Adrenal gland (tissue), 5 donors: Measurements from ENCODE around the gene MACROH2A2.

Experiments used
- CTCF ChIP-seq, 6 experiments: fragments of 450-650 bp in 4 of 6; fragments of 200-600 bp in 2 of 6; sonication (generic) in 1 of 6; IDR thresholded peaks; 1 replicate in 5 of 6; 2 replicates in 1 of 6; pipeline versions ENCODE4 v1.5.1 to v1.8.0; 2016 to 2021; ENCODE audit warnings: antibody characterized with exemption in 6 of 6, mild to moderate bottlenecking in 2 of 6, moderate library complexity in 1 of 6
- POLR2A ChIP-seq, 2 donors: fragments of 450-650 bp; IDR thresholded peaks; one replicate each; pipeline ENCODE4 v1.6.1; 2017; ENCODE audit warnings: antibody characterized with exemption in 2 of 2, mild to moderate bottlenecking in 2 of 2, moderate library complexity in 1 of 2
- donor health status: DM: no; HTN: no; CAD: no.

- TF ChIP-seq POLR2A (IDR thresholded peaks at IDR 0.05) (no peak), CTCF (IDR thresholded peaks at IDR 0.05) (no peak)
Measured at GRCh38 chr10:70087616-70088307, 35.1 kb downstream of the MACROH2A2 start.
